OCI-LY1 (cell line): Measurements from ENCODE around the gene FUCA2.

Experiments used
- EZH2 ChIP-seq: fragments of 200-600 bp; sonication (generic), shearing (Covaris generic); IDR thresholded peaks from 2 replicates; pipeline ENCODE4 v1.8.0; 2017; ENCODE audit warnings: borderline replicate concordance, mixed run types, mild to moderate bottlenecking, antibody characterized with exemption, low read length, moderate library complexity, mixed read lengths
- TF ChIP-seq, protein P1 (sequence below): fragments of 200-600 bp; sonication (generic), shearing (Covaris generic); IDR thresholded peaks from 2 replicates; pipeline ENCODE4 v1.5.1; 2017; ENCODE audit warnings: mild to moderate bottlenecking, antibody characterized with exemption, low read length, moderate library complexity, mixed read lengths

DNA sequence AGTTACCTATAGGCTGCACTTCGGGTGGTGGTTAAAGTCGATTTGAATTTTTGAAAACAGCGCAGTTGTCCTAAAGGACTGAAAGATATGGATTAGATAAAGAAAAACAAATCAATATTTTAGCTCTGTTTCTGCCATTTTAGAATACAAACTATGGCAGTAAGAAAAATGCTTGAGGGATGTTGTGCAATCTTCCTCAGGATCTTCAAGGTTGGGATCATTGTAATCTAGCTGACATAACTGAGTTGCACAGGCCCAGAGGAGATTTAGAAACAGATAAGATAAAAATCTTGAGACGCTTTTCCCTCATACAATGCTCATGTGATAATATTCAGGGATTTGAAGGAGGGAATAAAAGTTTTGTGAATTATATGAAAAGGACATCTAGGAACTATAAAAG, 60.0 kb downstream of the FUCA2 start:
- TF ChIP-seq, protein P1, sequence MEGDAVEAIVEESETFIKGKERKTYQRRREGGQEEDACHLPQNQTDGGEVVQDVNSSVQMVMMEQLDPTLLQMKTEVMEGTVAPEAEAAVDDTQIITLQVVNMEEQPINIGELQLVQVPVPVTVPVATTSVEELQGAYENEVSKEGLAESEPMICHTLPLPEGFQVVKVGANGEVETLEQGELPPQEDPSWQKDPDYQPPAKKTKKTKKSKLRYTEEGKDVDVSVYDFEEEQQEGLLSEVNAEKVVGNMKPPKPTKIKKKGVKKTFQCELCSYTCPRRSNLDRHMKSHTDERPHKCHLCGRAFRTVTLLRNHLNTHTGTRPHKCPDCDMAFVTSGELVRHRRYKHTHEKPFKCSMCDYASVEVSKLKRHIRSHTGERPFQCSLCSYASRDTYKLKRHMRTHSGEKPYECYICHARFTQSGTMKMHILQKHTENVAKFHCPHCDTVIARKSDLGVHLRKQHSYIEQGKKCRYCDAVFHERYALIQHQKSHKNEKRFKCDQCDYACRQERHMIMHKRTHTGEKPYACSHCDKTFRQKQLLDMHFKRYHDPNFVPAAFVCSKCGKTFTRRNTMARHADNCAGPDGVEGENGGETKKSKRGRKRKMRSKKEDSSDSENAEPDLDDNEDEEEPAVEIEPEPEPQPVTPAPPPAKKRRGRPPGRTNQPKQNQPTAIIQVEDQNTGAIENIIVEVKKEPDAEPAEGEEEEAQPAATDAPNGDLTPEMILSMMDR: no peak
- TF ChIP-seq EZH2: no peak
